ENCODE measurements around the gene PLPPR5. TPM values are rescaled to one million over a fixed set of nuclear protein-coding genes. Genes with fewer than 3 reads are reported as not detected.

The PLPPR5 gene
- total RNA-seq, 1 donor from 2014 or later = 0.07 TPM

GRCh38 chr1:98919652-98920051, 85.0 kb downstream of the PLPPR5 start:
- TF ChIP-seq, protein P1, sequence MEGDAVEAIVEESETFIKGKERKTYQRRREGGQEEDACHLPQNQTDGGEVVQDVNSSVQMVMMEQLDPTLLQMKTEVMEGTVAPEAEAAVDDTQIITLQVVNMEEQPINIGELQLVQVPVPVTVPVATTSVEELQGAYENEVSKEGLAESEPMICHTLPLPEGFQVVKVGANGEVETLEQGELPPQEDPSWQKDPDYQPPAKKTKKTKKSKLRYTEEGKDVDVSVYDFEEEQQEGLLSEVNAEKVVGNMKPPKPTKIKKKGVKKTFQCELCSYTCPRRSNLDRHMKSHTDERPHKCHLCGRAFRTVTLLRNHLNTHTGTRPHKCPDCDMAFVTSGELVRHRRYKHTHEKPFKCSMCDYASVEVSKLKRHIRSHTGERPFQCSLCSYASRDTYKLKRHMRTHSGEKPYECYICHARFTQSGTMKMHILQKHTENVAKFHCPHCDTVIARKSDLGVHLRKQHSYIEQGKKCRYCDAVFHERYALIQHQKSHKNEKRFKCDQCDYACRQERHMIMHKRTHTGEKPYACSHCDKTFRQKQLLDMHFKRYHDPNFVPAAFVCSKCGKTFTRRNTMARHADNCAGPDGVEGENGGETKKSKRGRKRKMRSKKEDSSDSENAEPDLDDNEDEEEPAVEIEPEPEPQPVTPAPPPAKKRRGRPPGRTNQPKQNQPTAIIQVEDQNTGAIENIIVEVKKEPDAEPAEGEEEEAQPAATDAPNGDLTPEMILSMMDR (conservative IDR thresholded peaks at IDR 0.05) = no peak
- DNase-seq (ENCODE audit: low read depth, low spot score) = no peak
- Mint-ChIP-seq H3K36me3 (ENCODE audit: low read depth) (no peaks in the 10 kb centered on the region), H3K4me1 (no peaks in the 10 kb centered on the region), H3K27ac (ENCODE audit: unreplicated experiment) (no peak overlapping the region), H3K27me3 (ENCODE audit: low read depth) (no peaks in the 10 kb centered on the region), H3K4me3 (no peak overlapping the region), H3K9me3 (no peaks in the 10 kb centered on the region)

- Mint-ChIP-seq H3K4me3 (no peak overlapping the region), H3K4me1 (no peaks in the 10 kb centered on the region), H3K27ac (ENCODE audit: unreplicated experiment) (no peak overlapping the region), H3K9me3 (no peaks in the 10 kb centered on the region), H3K27me3 (ENCODE audit: low read depth) (no peaks in the 10 kb centered on the region), H3K36me3 (ENCODE audit: low read depth) (no peaks in the 10 kb centered on the region)
- TF ChIP-seq, protein P1 (conservative IDR thresholded peaks at IDR 0.05) = no peak
- no peak for DNase-seq (ENCODE audit: low read depth, low spot score)
These were observed 85.5 kb downstream of the PLPPR5 start for GRCh38 chr1:98919211-98919610.

- Mint-ChIP-seq H3K4me3 (no peak overlapping the region), H3K9me3 (no peaks in the 10 kb centered on the region)
These were observed 90.1 kb downstream of the PLPPR5 start for GRCh38 chr1:98914547-98914946.

GRCh38 chr1:98910827-98911226, 93.8 kb downstream of the PLPPR5 start:
- no peak for DNase-seq (ENCODE audit: low read depth, low spot score)
- H3K4me1 Mint-ChIP-seq = no peaks in the 10 kb centered on the region
- no peaks in the 10 kb centered on the region for H3K9me3 Mint-ChIP-seq
- H3K27me3 Mint-ChIP-seq (ENCODE audit: low read depth) = no peaks in the 10 kb centered on the region
- TF ChIP-seq, protein P1 (conservative IDR thresholded peaks at IDR 0.05) = no peak
- H3K27ac Mint-ChIP-seq (ENCODE audit: unreplicated experiment) = no peak overlapping the region
- no peak overlapping the region for H3K4me3 Mint-ChIP-seq
- H3K36me3 Mint-ChIP-seq (ENCODE audit: low read depth) = no peaks in the 10 kb centered on the region

More at GRCh38 chr1:98914547-98914946, 90.1 kb downstream of the PLPPR5 start:
- no peak for DNase-seq (ENCODE audit: low read depth, low spot score)
- TF ChIP-seq, protein P1 (conservative IDR thresholded peaks at IDR 0.05) = no peak
- Mint-ChIP-seq H3K27me3 (ENCODE audit: low read depth) (no peaks in the 10 kb centered on the region), H3K36me3 (ENCODE audit: low read depth) (no peaks in the 10 kb centered on the region), H3K4me1 (no peaks in the 10 kb centered on the region), H3K27ac (ENCODE audit: unreplicated experiment) (no peak overlapping the region)

DNA sequence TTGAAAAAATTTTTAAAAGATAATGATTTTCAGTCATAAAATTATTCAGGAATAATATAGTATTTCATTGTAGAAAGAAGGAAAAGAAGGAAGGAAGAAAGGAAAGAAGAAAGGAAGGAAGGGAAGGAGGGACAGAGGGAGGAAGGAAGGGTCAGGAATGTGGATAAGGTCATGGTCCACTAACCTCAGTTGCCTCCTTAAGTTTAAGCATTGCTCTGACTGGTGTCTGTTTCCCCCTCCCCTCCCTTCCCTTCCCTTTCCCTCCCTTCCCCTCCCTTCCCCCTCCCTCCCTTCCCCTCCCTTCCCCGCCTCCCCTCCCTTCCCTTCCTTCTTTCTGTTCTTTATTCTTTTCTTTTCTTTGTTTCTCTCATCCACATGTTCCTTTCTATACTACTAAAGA, 95.7 kb downstream of the PLPPR5 start:
- H3K4me3 Mint-ChIP-seq = no peak overlapping the region
- H3K4me1 Mint-ChIP-seq = no peaks in the 10 kb centered on the region
- H3K9me3 Mint-ChIP-seq = no peaks in the 10 kb centered on the region
- no peaks in the 10 kb centered on the region for H3K36me3 Mint-ChIP-seq (ENCODE audit: low read depth)
- no peak overlapping the region for H3K27ac Mint-ChIP-seq (ENCODE audit: unreplicated experiment)
- H3K27me3 Mint-ChIP-seq (ENCODE audit: low read depth) = no peaks in the 10 kb centered on the region
- no peak for DNase-seq (ENCODE audit: low read depth, low spot score)
- TF ChIP-seq, protein P1 (conservative IDR thresholded peaks at IDR 0.05) = no peak

DNA sequence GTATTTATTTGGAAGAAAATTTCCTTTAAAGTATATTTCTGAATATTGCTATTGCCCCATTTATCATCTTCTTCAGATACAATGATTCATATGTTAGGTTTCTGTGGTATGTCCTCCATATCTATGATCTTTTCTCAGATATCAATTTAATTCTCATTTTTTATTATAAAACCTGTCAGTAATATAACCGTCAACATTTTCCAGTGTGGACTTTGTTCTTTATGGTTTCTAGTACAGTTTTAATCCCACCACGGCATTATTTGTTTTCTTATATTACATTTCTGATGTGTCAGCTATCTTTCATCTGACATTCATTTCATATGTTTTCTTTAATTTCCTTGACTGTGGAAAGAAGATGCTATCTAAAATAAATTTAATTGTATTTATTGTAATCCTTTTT, 97.9 kb downstream of the PLPPR5 start:
- no peak overlapping the region for H3K27ac Mint-ChIP-seq (ENCODE audit: unreplicated experiment)

More for the DNA sequence above, 97.9 kb downstream of the PLPPR5 start:
- H3K4me3 Mint-ChIP-seq = no peak overlapping the region
- no peaks in the 10 kb centered on the region for H3K4me1 Mint-ChIP-seq
- no peak for DNase-seq (ENCODE audit: low read depth, low spot score)
- no peaks in the 10 kb centered on the region for H3K36me3 Mint-ChIP-seq (ENCODE audit: low read depth)
- H3K9me3 Mint-ChIP-seq = no peaks in the 10 kb centered on the region
- TF ChIP-seq, protein P1 (conservative IDR thresholded peaks at IDR 0.05) = no peak
- no peaks in the 10 kb centered on the region for H3K27me3 Mint-ChIP-seq (ENCODE audit: low read depth)
